Esophagus muscularis mucosa (tissue), 3 donors: ENCODE measurements around the gene GALNT6.

Experiments used
- CTCF ChIP-seq, 3 experiments: fragments of 200-600 bp in 2 of 3; fragments of 450-650 bp in 1 of 3; sonication (generic) in 2 of 3; IDR thresholded peaks; one replicate each; pipeline ENCODE4 v1.5.1; 2017 to 2019; ENCODE audit warnings: antibody characterized with exemption in 3 of 3, mild to moderate bottlenecking in 2 of 3, moderate library complexity in 1 of 3
- POLR2A ChIP-seq: fragments of 450-650 bp; IDR thresholded peaks from one replicate; pipeline ENCODE4 v1.6.1; 2017; ENCODE audit warnings: antibody characterized with exemption, moderate library complexity, mild to moderate bottlenecking, low read depth

- TF ChIP-seq POLR2A = no peak
- no peak for TF ChIP-seq CTCF (IDR thresholded peaks at IDR 0.05)
Observed at GRCh38 chr12:51430196-51430895, 39.1 kb upstream of the GALNT6 start.
